KBM-7 (cell line): ENCODE results near the gene ARHGEF9.

Experiments
- DNase-seq: peaks from one replicate; pipeline ENCODE4 v3.0.0-alpha.2; 2015
- in situ Hi-C: fragments of 300-500 bp; cut with MboI; formaldehyde crosslinking; loops from 2 replicates; pipeline ENCODE4 v1.14.3; 2020; ENCODE audit warnings: low sequenced_read_pairs, low pct_unique_long_range_greater_than_20kb, mixed read lengths

Gene ARHGEF9

GRCh38 chrX:63750811-63751210, 34.2 kb downstream of the ARHGEF9 start:
- in situ Hi-C loops: no loop called here
- no peak for DNase-seq

GRCh38 chrX:63747331-63747730, 37.7 kb downstream of the ARHGEF9 start:
- DNase-seq: no peak
- in situ Hi-C loops: no loop called here

GRCh38 chrX:63746715-63747114, 38.3 kb downstream of the ARHGEF9 start:
- in situ Hi-C loops: no loop called here
- peak; percentile 14 for DNase-seq

GRCh38 chrX:63746278-63746677, 38.7 kb downstream of the ARHGEF9 start:
- in situ Hi-C loops: no loop called here
- DNase-seq: peak; percentile 27

GRCh38 chrX:63744850-63745394, 40.1 kb downstream of the ARHGEF9 start:
- no peak for DNase-seq
- in situ Hi-C loops: no loop called here

- in situ Hi-C loops: no loop called here
Observed at GRCh38 chrX:63743596-63743995, 41.4 kb downstream of the ARHGEF9 start.

GRCh38 chrX:63740382-63740781, 44.6 kb downstream of the ARHGEF9 start:
- in situ Hi-C loops: no loop called here
- no peak for DNase-seq

More at GRCh38 chrX:63743596-63743995, 41.4 kb downstream of the ARHGEF9 start:
- peak; percentile 70 for DNase-seq

GRCh38 chrX:63739885-63740284, 45.1 kb downstream of the ARHGEF9 start:
- in situ Hi-C loops: no loop called here

GRCh38 chrX:63738696-63739095, 46.3 kb downstream of the ARHGEF9 start:
- no peak for DNase-seq
- in situ Hi-C loops: no loop called here

More at GRCh38 chrX:63739885-63740284, 45.1 kb downstream of the ARHGEF9 start:
- no peak for DNase-seq

GRCh38 chrX:63737131-63737921, 47.7 kb downstream of the ARHGEF9 start:
- no peak for DNase-seq
- in situ Hi-C loops: no loop called here

- no peak for DNase-seq
- in situ Hi-C loops: no loop called here
Observed at GRCh38 chrX:63735882-63736281, 49.1 kb downstream of the ARHGEF9 start.

- in situ Hi-C loops: no loop called here
- DNase-seq: no peak
Observed at GRCh38 chrX:63720293-63720692, 64.7 kb downstream of the ARHGEF9 start.

GRCh38 chrX:63719633-63720032, 65.4 kb downstream of the ARHGEF9 start:
- DNase-seq: no peak
- in situ Hi-C loops: no loop called here

- in situ Hi-C loops: no loop called here
- DNase-seq: no peak
Observed at GRCh38 chrX:63718010-63718694, 66.9 kb downstream of the ARHGEF9 start.

GRCh38 chrX:63713526-63713925, 71.5 kb downstream of the ARHGEF9 start:
- in situ Hi-C loops: no loop called here

GRCh38 chrX:63708801-63709200, 76.2 kb downstream of the ARHGEF9 start:
- in situ Hi-C loops: no loop called here
- no peak for DNase-seq

More at GRCh38 chrX:63713526-63713925, 71.5 kb downstream of the ARHGEF9 start:
- DNase-seq: no peak

GRCh38 chrX:63702556-63702955, 82.5 kb downstream of the ARHGEF9 start:
- DNase-seq: no peak

GRCh38 chrX:63686878-63687714, 97.9 kb downstream of the ARHGEF9 start:
- in situ Hi-C loops: no loop called here
- DNase-seq: peak; percentile 65

More at GRCh38 chrX:63702556-63702955, 82.5 kb downstream of the ARHGEF9 start:
- in situ Hi-C loops: no loop called here

- no peak for DNase-seq
- in situ Hi-C loops: no loop called here
Observed at GRCh38 chrX:63680423-63680822, 104.6 kb downstream of the ARHGEF9 start.
